ENCODE measurements around the gene LAMA2. TPM values are rescaled to one million over a fixed set of nuclear protein-coding genes. Genes with fewer than 3 reads are reported as not detected.

Gene LAMA2
- total RNA-seq, 1 donor from 2014 or later = 18.0 TPM

DNA sequence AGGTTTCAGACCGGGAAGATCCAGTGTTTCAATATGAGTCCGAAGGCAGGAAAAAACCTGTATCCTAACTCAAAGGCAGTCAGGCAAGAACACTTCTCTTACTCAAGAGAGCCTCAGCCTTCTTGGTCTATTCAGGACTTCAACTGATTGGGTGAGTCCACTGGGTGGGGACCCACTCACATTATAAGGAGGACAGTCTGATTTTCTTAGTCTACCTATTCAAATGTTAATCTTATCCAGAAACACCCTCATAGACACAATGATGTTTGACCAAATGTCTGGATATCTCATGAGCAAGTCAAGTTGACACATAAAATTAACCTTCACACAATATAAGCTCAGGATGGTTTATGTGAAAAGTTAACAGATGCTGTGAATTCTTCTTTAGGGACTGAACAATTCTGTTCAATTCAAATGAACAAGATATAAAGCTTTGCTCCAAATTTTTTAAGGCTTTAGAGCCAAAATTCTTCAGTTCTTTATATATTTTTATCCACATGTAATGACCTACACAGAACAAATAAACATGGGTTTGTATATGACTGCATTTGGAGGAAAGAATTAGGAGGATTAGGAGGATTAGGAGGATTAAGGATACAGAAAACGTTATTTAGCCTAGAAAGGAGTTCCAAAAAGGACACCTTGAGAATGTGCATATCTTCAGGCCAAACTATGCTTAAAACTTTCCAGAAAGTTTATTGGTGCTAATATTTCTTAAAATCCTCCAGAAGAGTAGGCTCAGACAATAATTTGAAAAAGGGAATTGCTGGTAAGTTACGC lies 35.3 kb upstream of the LAMA2 start:
- H3K4me1 Mint-ChIP-seq (ENCODE audit: unreplicated experiment) = no peaks in the 10 kb centered on the region
- no peak overlapping the region for H3K27ac Mint-ChIP-seq (ENCODE audit: unreplicated experiment)
- no peak overlapping the region for H3K4me3 Mint-ChIP-seq (ENCODE audit: unreplicated experiment)
- no peaks in the 10 kb centered on the region for H3K9me3 Mint-ChIP-seq (ENCODE audit: unreplicated experiment)
- H3K27me3 Mint-ChIP-seq (ENCODE audit: unreplicated experiment) = peaks cover 29% of the 10 kb centered on the region
- DNase-seq (ENCODE audit: extremely low spot score, unreplicated experiment) = no peak
- H3K36me3 Mint-ChIP-seq (ENCODE audit: unreplicated experiment) = no peaks in the 10 kb centered on the region
- TF ChIP-seq, protein P1, sequence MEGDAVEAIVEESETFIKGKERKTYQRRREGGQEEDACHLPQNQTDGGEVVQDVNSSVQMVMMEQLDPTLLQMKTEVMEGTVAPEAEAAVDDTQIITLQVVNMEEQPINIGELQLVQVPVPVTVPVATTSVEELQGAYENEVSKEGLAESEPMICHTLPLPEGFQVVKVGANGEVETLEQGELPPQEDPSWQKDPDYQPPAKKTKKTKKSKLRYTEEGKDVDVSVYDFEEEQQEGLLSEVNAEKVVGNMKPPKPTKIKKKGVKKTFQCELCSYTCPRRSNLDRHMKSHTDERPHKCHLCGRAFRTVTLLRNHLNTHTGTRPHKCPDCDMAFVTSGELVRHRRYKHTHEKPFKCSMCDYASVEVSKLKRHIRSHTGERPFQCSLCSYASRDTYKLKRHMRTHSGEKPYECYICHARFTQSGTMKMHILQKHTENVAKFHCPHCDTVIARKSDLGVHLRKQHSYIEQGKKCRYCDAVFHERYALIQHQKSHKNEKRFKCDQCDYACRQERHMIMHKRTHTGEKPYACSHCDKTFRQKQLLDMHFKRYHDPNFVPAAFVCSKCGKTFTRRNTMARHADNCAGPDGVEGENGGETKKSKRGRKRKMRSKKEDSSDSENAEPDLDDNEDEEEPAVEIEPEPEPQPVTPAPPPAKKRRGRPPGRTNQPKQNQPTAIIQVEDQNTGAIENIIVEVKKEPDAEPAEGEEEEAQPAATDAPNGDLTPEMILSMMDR (IDR thresholded peaks at IDR 0.05) = no peak

DNA sequence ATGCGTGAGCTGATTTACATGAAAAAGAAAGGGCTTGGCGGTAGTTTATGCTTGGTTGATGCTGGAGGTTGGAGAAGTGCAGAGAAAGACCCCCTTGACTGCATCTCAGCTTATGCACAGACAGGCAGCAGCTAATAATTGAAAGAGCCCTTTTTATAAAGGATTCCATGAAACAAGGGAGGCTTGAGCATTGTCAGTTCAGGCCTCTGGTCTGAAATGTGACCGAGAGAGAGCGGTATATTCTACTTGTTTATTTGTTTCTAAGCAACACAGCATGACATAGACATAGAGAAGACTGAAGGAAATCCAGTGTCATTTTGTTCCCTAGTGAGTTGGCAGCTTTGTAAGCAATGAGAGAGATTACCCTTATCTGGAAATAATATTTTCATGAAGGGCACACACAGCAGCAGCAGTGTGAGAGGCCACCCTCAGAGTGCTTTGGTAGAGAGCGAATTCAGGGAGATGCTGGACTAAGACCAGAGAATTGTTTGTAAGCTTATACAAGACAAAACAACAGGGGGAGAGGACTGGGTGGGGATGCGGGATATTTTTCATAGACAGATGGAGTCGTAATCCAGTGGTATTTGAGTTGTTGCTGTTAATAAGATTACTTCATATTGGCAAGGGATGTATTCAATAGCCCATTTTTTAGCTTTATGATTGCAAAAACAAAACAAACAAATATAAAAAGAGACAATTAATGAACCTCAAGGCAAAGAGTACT lies 34.6 kb upstream of the LAMA2 start:
- Mint-ChIP-seq H3K4me1 (ENCODE audit: unreplicated experiment) (no peaks in the 10 kb centered on the region), H3K4me3 (ENCODE audit: unreplicated experiment) (no peak overlapping the region), H3K27me3 (ENCODE audit: unreplicated experiment) (peaks cover 25% of the 10 kb centered on the region), H3K36me3 (ENCODE audit: unreplicated experiment) (no peaks in the 10 kb centered on the region), H3K27ac (ENCODE audit: unreplicated experiment) (no peak overlapping the region), H3K9me3 (ENCODE audit: unreplicated experiment) (no peaks in the 10 kb centered on the region)
- DNase-seq (ENCODE audit: extremely low spot score, unreplicated experiment) = no peak
- TF ChIP-seq, protein P1 (IDR thresholded peaks at IDR 0.05) = no peak

DNA sequence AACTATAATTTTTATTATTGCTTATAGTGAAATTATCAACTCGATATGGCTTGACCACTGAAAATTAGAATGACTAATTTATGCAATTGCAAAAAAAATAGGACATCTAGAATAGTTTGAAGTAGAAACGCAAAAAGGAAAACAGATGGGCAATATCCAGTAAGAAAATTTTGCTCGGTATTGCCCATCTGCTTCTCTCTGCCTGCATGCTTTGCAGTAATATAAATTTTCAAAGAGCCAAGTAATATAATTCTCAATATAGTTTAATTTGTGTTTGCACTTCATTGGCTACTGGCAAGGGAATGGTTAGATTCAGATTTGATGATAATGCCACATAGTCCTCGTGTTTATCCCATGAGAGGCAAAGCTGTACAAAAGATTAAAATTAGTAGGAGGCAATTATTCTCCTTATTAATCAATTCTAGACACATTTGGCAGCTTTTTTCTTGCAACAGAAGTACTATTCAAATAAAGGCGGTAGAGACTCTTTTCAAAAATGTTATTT lies 27.3 kb upstream of the LAMA2 start:
- Mint-ChIP-seq H3K4me1 (ENCODE audit: unreplicated experiment) (no peaks in the 10 kb centered on the region), H3K9me3 (ENCODE audit: unreplicated experiment) (peaks cover 1% of the 10 kb centered on the region), H3K27me3 (ENCODE audit: unreplicated experiment) (peaks cover 14% of the 10 kb centered on the region), H3K36me3 (ENCODE audit: unreplicated experiment) (no peaks in the 10 kb centered on the region), H3K27ac (ENCODE audit: unreplicated experiment) (no peak overlapping the region), H3K4me3 (ENCODE audit: unreplicated experiment) (no peak overlapping the region)
- no peak for DNase-seq (ENCODE audit: extremely low spot score, unreplicated experiment)
- TF ChIP-seq, protein P1 (IDR thresholded peaks at IDR 0.05) = no peak

DNA sequence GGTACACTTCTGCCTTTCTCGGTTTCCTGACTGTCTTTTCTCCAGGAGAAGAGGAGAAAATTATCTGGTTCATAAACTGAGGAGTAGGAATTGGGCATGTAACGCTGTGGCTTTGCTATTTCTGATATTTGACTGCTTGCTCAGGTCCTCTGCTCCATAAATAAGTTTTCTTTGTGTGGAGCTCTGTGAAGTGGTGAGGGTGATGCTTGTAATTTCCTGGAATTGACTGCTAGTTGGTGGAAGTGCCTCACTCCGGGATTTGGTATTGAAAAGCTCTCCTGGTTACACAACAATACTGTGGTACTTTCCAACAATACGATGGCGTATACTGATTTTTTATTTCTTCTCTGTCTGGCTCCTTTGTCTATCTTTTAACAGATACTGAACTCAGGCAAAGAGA lies 25.1 kb upstream of the LAMA2 start:
- Mint-ChIP-seq H3K9me3 (ENCODE audit: unreplicated experiment) (peaks cover 10% of the 10 kb centered on the region), H3K4me3 (ENCODE audit: unreplicated experiment) (no peak overlapping the region), H3K27me3 (ENCODE audit: unreplicated experiment) (peaks cover 19% of the 10 kb centered on the region), H3K36me3 (ENCODE audit: unreplicated experiment) (no peaks in the 10 kb centered on the region), H3K4me1 (ENCODE audit: unreplicated experiment) (no peaks in the 10 kb centered on the region), H3K27ac (ENCODE audit: unreplicated experiment) (no peak overlapping the region)
- DNase-seq (ENCODE audit: extremely low spot score, unreplicated experiment) = no peak
- TF ChIP-seq, protein P1 (IDR thresholded peaks at IDR 0.05) = no peak

DNA sequence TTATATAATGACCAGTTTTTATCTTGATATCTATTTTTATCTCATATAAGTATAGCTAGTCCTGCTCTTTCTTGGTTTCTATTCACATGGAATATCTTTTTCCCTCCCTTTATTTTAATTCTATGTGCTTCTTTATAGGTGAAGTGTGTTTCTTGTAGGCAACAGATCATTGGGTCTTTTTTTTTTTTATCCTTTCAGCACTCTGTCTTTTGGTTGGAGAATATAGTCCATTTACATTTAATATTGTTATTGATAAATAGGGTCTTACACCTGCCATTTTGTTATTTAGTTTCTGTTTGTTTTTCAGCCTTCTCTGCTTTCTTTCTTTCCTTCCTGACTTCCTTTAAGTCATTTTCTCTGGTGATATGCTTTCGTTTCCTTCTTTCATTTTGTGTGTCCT lies 22.2 kb upstream of the LAMA2 start:
- no peak overlapping the region for H3K27ac Mint-ChIP-seq (ENCODE audit: unreplicated experiment)
- H3K27me3 Mint-ChIP-seq (ENCODE audit: unreplicated experiment) = peaks cover 27% of the 10 kb centered on the region
- DNase-seq (ENCODE audit: extremely low spot score, unreplicated experiment) = no peak
- TF ChIP-seq, protein P1 (IDR thresholded peaks at IDR 0.05) = no peak
- H3K36me3 Mint-ChIP-seq (ENCODE audit: unreplicated experiment) = no peaks in the 10 kb centered on the region
- H3K9me3 Mint-ChIP-seq (ENCODE audit: unreplicated experiment) = peaks cover 10% of the 10 kb centered on the region
- no peak overlapping the region for H3K4me3 Mint-ChIP-seq (ENCODE audit: unreplicated experiment)
- no peaks in the 10 kb centered on the region for H3K4me1 Mint-ChIP-seq (ENCODE audit: unreplicated experiment)

Measured in osteocyte (in vitro differentiated cells).